Stomach (tissue), 9 donors: Measurements from ENCODE around the gene MTG1. TPM values are rescaled to one million over a fixed set of nuclear protein-coding genes. Genes with fewer than 3 reads are reported as not detected.
A peak's percentile ranks its signal among the peaks of the same experiment; 100 is the strongest.

Source experiments
- DNase-seq, 2 donors: peaks; one replicate each; pipeline versions ENCODE4 v3.0.0 to v3.0.0-alpha.2; 2013 to 2019
- H3K27ac ChIP-seq, 5 donors: fragments of 200-600 bp in 4 of 5; sonication (generic) in 4 of 5; one replicate each; pipeline ENCODE4 v1.5.1; 2013 to 2019; ENCODE audit warnings: mild to moderate bottlenecking in 1 of 5, moderate library complexity in 1 of 5
- H3K27me3 ChIP-seq, 3 donors: fragments of 200-600 bp; sonication (generic); one replicate each; pipeline ENCODE4 v1.5.1; 2017 to 2019; ENCODE audit warnings: mixed run types in 1 of 3
- H3K36me3 ChIP-seq, 4 donors: fragments of 200-600 bp; sonication (generic); 1 replicate in 3 of 4; 2 replicates in 1 of 4; pipeline ENCODE4 v1.5.1; 2016 to 2019
- H3K4me1 ChIP-seq, 4 donors: fragments of 200-600 bp; sonication (generic); one replicate each; pipeline ENCODE4 v1.5.1; 2016 to 2019
- H3K4me3 ChIP-seq, 4 donors: fragments of 200-600 bp; sonication (generic) in 3 of 4; one replicate each; pipeline ENCODE4 v1.5.1; 2016 to 2019; ENCODE audit warnings: mild to moderate bottlenecking in 1 of 4
- H3K9me3 ChIP-seq, 4 donors: fragments of 200-600 bp; sonication (generic); one replicate each; pipeline ENCODE4 v1.5.1; 2016 to 2019
- CTCF ChIP-seq, 7 experiments: fragments of 450-650 bp in 4 of 7; fragments of 200-600 bp in 3 of 7; sonication (generic) in 3 of 7; IDR thresholded peaks; one replicate each; pipeline ENCODE4 v1.5.1; 2016 to 2019; ENCODE audit warnings: antibody characterized with exemption in 7 of 7, control low read depth in 2 of 7, mild to moderate bottlenecking in 1 of 7
- EP300 ChIP-seq: sonication (generic); formaldehyde crosslinking; IDR thresholded peaks from one replicate; pipeline ENCODE4 v1.6.1; 2017; ENCODE audit warnings: antibody characterized with exemption
- POLR2A ChIP-seq, 4 donors: fragments of 450-650 bp; IDR thresholded peaks; one replicate each; pipeline ENCODE4 v1.6.1; 2016; ENCODE audit warnings: antibody characterized with exemption in 4 of 4, control low read depth in 2 of 4, mild to moderate bottlenecking in 1 of 4, moderate library complexity in 1 of 4
- POLR2AphosphoS5 ChIP-seq, 3 donors: sonication (generic); formaldehyde crosslinking; IDR thresholded peaks; one replicate each; pipeline ENCODE4 v1.6.1; 2016; ENCODE audit warnings: antibody characterized with exemption in 3 of 3
- WGBS, 5 donors: extraction: QIAGEN DNeasy Blood & Tissue Kit in 3 of 5; methylation state at CpG; one replicate each; pipeline versions ENCODE4 v1.1.5 to v1.1.7; 2013 to 2018; 5-methylcytosine and 5-hydroxymethylcytosine counted together
- intact Hi-C: fragments of 100-400 bp; cut with DNase I; formaldehyde crosslinking; loops from one replicate; pipeline ENCODE4 v1.15.1; 2023; ENCODE audit warnings: low total_unique reads
- polyA plus RNA-seq, 3 donors: library from polyadenylated mRNA; stranded (reverse); fragments of 200-250 nt; gene quantifications; one replicate each; pipeline ENCODE4 v1.2.3, GENCODE V29; 2013
- total RNA-seq, 5 donors: library from RNA; depleted of rRNA; stranded (reverse); fragments of >200 nt; gene quantifications; one replicate each; pipeline versions ENCODE4 v1.1.0 to v1.2.3, GENCODE V29; 2014 to 2016
- donor health status: healthy with polysubstance abuse.
- donor health status: Bipolar disorder and iron deficiency.
- donor health status: healthy.

MTG1 gene
- total and polyA plus RNA-seq, 8 donors = 36.7 to 177 (median 52.9) TPM

DNA sequence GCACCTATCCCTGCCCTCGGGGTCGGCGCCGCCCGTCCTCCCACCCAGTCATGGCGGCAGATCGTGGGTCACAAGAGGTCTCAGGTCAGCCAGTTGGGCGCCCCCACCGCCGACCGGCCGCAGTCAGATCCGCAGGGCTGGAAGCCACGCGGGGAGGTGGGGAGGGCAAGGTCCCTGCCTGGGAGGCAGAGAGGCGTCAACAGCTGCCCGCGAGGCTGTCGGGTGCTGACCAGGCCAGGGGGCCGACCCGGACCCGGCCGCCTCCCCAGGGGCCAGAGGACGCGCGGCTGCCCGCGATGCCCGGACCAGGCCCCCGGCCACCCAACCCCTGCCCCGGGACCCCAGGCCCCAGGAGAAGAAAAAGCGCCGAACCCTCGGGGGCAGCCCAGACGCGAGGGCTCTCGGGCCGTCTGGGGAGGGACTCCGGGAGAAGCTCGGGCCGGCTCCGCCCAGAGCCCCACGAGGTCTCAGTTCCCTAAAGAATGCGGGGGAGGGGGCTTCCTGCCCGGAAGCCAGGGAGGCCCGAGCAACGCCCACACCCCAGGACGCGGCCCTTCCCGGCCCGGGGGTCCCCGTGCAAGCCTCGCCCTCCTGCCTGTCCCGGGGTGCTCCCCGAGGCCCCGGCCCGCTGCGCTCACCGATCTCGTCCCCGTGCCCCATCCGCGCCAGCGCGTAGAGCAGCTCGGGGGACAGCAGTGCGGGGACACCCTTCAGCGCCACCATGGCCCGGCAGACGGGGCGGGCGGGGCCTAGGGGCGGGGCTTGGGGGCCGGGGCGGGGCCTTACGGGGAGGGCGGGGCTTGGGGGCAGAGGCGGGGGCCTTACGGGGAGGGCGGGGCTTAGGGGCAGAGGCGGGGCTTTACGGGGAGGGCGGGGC lies 36.4 kb upstream of the MTG1 start, which contains the start of gene FUOM:
FUOM (minus strand) TSS at position 735 of the 877 bp plus-strand sequence; CDS start at position 723, 12 bp downstream.
- WGBS, 5 donors = 0 to 3% (median 1%) methylated on average over 16 to 82 of the region's 83 CpGs; no CpG with 5 or more reads in 1 of the 5 donors
- peak in 1 of 2 donors; percentile 81 for DNase-seq
- peak within 1 kb of the TSS; percentile 56 to 77 (median 64) for H3K4me3 ChIP-seq
- TF ChIP-seq POLR2A (IDR thresholded peaks at IDR 0.05) = no peak
- TF ChIP-seq EP300 = no peak
- TF ChIP-seq POLR2AphosphoS5 (IDR thresholded peaks at IDR 0.05) = peak in 1 of 3 donors; percentile 25
- TF ChIP-seq CTCF (IDR thresholded peaks at IDR 0.05) = no peak
- peaks cover 0 to 21% (median 0%) of the 10 kb centered on the region in 3 donors for H3K27me3 ChIP-seq
- H3K36me3 ChIP-seq = peaks cover 5 to 12% (median 11%) of the 10 kb centered on the region in 4 donors
- peaks cover 23 to 46% (median 34%) of the 10 kb centered on the region in 4 donors for H3K4me1 ChIP-seq
- H3K9me3 ChIP-seq = no peaks in the 10 kb centered on the region
- intact Hi-C loops = no loop called here
- peak within 1 kb of the TSS; percentile 39 to 75 (median 73) for H3K27ac ChIP-seq

DNA sequence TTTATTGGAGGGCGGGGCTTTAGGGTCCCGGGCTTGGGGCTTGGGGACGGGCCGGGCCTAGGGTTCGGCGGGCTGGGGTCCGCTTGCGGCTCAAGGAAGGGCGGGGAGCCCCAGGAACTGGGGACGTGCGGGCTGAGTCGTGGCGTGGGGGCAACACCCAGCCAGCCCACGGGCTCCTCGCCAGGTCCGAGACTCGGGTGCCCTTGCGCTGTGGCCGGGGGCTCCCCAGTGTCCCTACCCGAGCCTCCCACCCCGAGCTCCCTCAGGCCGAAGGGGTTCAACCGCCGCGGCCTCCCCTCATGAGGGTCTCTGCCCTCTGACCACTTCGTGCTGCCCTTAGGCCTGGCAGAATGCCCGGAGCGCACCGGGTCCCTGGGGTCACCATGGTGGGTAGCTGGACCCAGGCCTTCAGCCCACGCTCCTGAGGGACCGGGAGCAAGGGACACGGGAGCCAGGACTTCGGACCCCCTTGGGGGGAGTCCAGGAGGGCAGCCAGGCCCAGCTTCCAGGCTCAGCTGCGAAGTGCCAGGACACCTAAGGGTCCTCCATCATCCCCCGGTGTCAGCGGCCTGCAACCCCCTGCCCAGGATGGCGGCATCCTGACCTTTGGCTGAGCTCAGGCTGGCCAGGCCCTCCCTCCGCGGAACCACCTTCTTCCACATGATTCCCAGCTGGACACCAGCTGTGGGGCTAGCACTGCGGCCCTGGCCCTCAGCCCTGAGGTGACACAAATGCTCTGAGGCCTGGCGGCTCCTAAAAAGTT lies 35.6 kb upstream of the MTG1 start:
- WGBS, 5 donors = 79 to 91% (median 86%) methylated on average over 30 to 41 of the region's 41 CpGs
- intact Hi-C loops = no loop called here
- no peak for TF ChIP-seq EP300
- TF ChIP-seq CTCF (IDR thresholded peaks at IDR 0.05) = no peak
- no peak for TF ChIP-seq POLR2A (IDR thresholded peaks at IDR 0.05)
- TF ChIP-seq POLR2AphosphoS5 (IDR thresholded peaks at IDR 0.05) = no peak
- peak in 1 of 2 donors; percentile 41 for DNase-seq
- peaks cover 23 to 46% (median 34%) of the 10 kb centered on the region in 4 donors for H3K4me1 ChIP-seq
- no peaks in the 10 kb centered on the region for H3K9me3 ChIP-seq
- H3K36me3 ChIP-seq = peaks cover 12 to 21% (median 19%) of the 10 kb centered on the region in 4 donors
- H3K27me3 ChIP-seq = peaks cover 0 to 17% (median 0%) of the 10 kb centered on the region in 3 donors
- H3K27ac ChIP-seq = peak overlapping the region in 3 of 5 donors; percentile 73 to 75 (median 74)
- peak overlapping the region in 3 of 4 donors; percentile 56 to 77 (median 63) for H3K4me3 ChIP-seq

- Histone ChIP-seq H3K27ac (peak overlapping the region in 3 of 5 donors; percentile 73 to 75 (median 74)), H3K9me3 (no peaks in the 10 kb centered on the region), H3K4me3 (no peak overlapping the region), H3K27me3 (peaks cover 0 to 17% (median 0%) of the 10 kb centered on the region in 3 donors), H3K4me1 (peaks cover 23 to 46% (median 34%) of the 10 kb centered on the region in 4 donors), H3K36me3 (peaks cover 12 to 26% (median 25%) of the 10 kb centered on the region in 4 donors)
- no peak for DNase-seq
- intact Hi-C loops = no loop called here
- no peak for TF ChIP-seq CTCF (IDR thresholded peaks at IDR 0.05)
- no peak for TF ChIP-seq EP300
- no peak for TF ChIP-seq POLR2A (IDR thresholded peaks at IDR 0.05)
- no peak for TF ChIP-seq POLR2AphosphoS5 (IDR thresholded peaks at IDR 0.05)
- WGBS, 5 donors = 70 to 88% (median 82%) methylated on average over 11 of the region's 11 CpGs
Measured at GRCh38 chr10:133358925-133359310, 35.0 kb upstream of the MTG1 start.

DNA sequence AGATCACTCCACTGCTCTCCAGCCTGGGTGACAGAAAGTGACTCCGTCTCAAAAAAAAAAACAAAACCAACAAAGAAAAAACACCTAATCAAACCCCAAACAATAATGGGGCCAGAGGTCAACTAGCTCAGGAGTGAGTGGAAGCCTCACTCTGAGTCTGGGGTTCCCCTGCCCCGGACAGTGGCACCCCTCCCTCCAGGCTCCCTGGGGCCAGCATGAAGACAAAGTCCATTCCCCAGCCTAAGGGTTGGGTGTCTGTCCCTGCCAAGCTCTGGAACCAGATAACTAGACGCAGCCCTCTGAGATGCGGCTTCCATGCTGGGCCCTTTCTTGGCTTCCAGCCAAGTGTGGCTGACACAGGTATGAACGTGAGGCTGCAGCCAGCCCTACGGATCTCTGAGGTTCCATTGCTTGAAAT lies 34.4 kb upstream of the MTG1 start:
- Histone ChIP-seq H3K4me3 (no peak overlapping the region), H3K4me1 (peaks cover 23 to 50% (median 34%) of the 10 kb centered on the region in 4 donors), H3K36me3 (peaks cover 15 to 33% (median 31%) of the 10 kb centered on the region in 4 donors), H3K27me3 (peaks cover 0 to 17% (median 0%) of the 10 kb centered on the region in 3 donors), H3K9me3 (no peaks in the 10 kb centered on the region), H3K27ac (peak overlapping the region in 2 of 5 donors; percentile 2 to 74)
- intact Hi-C loops = no loop called here
- DNase-seq = peak; percentile 77 to 85
- TF ChIP-seq EP300 = no peak
- TF ChIP-seq POLR2AphosphoS5 (IDR thresholded peaks at IDR 0.05) = no peak
- TF ChIP-seq CTCF (IDR thresholded peaks at IDR 0.05) = no peak
- no peak for TF ChIP-seq POLR2A (IDR thresholded peaks at IDR 0.05)
- WGBS, 5 donors = 21 to 31% (median 26%) methylated on average over 6 of the region's 6 CpGs
